Natural killer cell treated with Interleukin-12 subunit alpha and Interleukin-12 subunit beta and Interleukin-15 and Interleukin-18, amount 100 ng/mL, for 72 hours (primary cell): ENCODE results near the gene PACSIN1. TPM values are rescaled to one million over a fixed set of nuclear protein-coding genes. Genes with fewer than 3 reads are reported as not detected.

Source experiments
- ATAC-seq, 2 donors: fragments of 150-1000 bp; cut with Tn5 transposase in 1 of 2; sonication (Bioruptor Pico), chemical (Tn5 transposase) in 1 of 2; 2 replicates each; pipeline ENCODE4 v1.10.0; 2021
- DNase-seq: peaks from one replicate; pipeline ENCODE4 v3.0.0; 2022; ENCODE audit warnings: low spot score
- H3K27ac Mint-ChIP-seq, 2 donors: 1 replicate in 1 of 2; 2 replicates in 1 of 2; pipeline ENCODE4 v1.8.0; 2022; ENCODE audit warnings: mixed read lengths in 2 of 2, mild to moderate bottlenecking in 1 of 2, moderate library complexity in 1 of 2
- H3K27me3 Mint-ChIP-seq, 2 donors: 1 replicate in 1 of 2; 2 replicates in 1 of 2; pipeline ENCODE4 v1.8.0; 2022; ENCODE audit warnings: mixed read lengths in 2 of 2
- H3K36me3 Mint-ChIP-seq: one replicate; pipeline ENCODE4 v1.8.0; 2022; ENCODE audit warnings: mixed read lengths
- H3K4me1 Mint-ChIP-seq, 2 donors: 1 replicate in 1 of 2; 2 replicates in 1 of 2; pipeline ENCODE4 v1.8.0; 2022; ENCODE audit warnings: low read depth in 2 of 2, mixed read lengths in 2 of 2, mild to moderate bottlenecking in 1 of 2
- H3K4me3 Mint-ChIP-seq: one replicate; pipeline ENCODE4 v1.8.0; 2022; ENCODE audit warnings: mixed read lengths
- H3K9me3 Mint-ChIP-seq: 2 replicates; pipeline ENCODE4 v1.8.0; 2022; ENCODE audit warnings: mixed read lengths
- total RNA-seq, 2 donors: library from RNA; stranded (reverse); gene quantifications; one replicate each; pipeline ENCODE4 v1.2.3, GENCODE V29; 2022

The PACSIN1 gene
- total RNA-seq, 2 donors from 2014 or later, result 0.19 TPM; not detected in 1

DNA sequence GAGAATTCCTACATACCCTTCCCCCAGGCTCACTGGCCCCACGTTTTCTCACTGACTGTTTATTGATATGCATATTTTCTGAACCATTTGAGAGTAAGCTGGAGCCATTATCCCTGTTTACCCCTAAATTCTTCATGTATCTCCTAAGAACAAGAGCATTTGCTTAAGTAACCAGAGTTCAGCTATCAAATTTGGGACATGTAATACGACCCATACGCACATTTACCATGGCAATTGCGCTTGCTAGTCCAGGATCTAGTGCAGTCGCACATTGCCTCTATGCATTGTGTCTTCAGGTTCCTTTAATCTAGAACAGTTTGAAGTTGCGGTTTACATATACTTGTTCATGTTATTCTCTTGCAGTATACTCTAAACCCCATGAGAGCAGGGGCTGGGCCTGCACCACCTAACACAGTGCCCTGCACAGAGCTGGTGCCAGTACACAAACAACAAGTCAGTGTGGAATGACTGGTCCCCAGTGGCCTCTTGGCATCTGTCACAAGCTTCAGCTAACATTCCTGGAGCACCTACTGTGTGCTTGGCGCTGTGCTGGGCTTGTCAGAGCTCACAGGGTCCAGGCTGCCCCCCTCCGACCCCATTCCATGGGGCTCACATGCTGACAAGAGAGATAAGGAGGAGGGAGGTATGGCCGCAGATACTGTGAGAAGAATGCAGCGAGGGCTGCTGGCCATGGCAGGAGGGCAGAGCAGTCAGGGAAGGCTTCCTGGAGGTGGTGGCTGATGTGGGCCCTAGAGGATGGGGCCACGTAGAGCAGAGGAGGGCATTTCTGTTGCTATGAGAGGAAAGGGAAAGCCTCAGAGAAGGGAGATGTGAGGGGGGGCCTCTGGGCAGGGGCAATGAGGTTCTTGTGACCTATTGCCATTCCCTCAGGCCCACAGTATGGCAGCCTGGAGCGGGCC is 62.1 kb downstream of the PACSIN1 start:
- Mint-ChIP-seq H3K27ac (no peak overlapping the region), H3K36me3 (no peaks in the 10 kb centered on the region), H3K9me3 (no peaks in the 10 kb centered on the region), H3K27me3 (no peaks in the 10 kb centered on the region), H3K4me3 (peak overlapping the region; percentile 39), H3K4me1 (peaks cover 4 to 8% of the 10 kb centered on the region in 2 donors)
- ATAC-seq, result no peak
- DNase-seq, result no peak

GRCh38 chr6:34528996-34529664 is 63.3 kb downstream of the PACSIN1 start:
- Mint-ChIP-seq H3K27ac (no peak overlapping the region), H3K4me1 (peaks cover 0 to 3% of the 10 kb centered on the region in 2 donors), H3K27me3 (no peaks in the 10 kb centered on the region), H3K9me3 (no peaks in the 10 kb centered on the region), H3K36me3 (no peaks in the 10 kb centered on the region), H3K4me3 (no peak overlapping the region)
- ATAC-seq (no peak), DNase-seq (no peak)

DNA sequence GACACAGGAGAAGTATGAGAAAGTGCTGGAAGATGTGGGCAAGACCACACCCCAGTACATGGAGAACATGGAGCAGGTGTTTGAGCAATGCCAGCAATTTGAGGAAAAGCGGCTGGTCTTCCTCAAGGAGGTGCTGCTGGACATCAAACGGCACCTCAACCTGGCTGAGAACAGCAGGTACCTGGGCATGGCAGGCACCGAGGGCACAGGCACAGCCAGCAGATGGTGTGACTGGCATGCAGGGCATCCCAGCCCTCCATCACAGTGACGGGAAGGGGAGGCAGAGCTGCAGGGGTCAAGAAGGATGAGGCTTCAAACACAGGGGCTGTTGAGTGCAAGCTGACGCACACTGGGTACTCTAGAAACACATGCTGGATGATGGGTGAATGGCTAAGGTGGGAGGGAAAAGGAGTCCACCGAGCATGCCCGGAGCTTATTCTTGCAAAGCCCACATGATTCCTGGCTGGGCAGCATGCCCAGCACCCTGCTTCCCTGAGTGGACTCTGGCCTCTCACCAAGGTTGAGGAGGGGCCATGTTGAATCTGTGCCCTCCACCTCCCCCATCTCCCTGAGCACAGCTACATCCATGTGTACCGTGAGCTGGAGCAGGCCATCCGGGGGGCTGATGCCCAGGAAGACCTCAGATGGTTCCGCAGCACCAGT is 63.9 kb downstream of the PACSIN1 start:
- no peak overlapping the region for H3K4me3 Mint-ChIP-seq
- H3K9me3 Mint-ChIP-seq, result no peaks in the 10 kb centered on the region
- DNase-seq (no peak), ATAC-seq (no peak)
- no peaks in the 10 kb centered on the region for H3K27me3 Mint-ChIP-seq
- no peak overlapping the region for H3K27ac Mint-ChIP-seq
- H3K4me1 Mint-ChIP-seq, result peaks cover 0 to 3% of the 10 kb centered on the region in 2 donors
- H3K36me3 Mint-ChIP-seq, result no peaks in the 10 kb centered on the region

- Mint-ChIP-seq H3K27ac (no peak overlapping the region), H3K9me3 (no peaks in the 10 kb centered on the region), H3K4me3 (no peak overlapping the region), H3K27me3 (no peaks in the 10 kb centered on the region), H3K4me1 (peaks cover 0 to 3% of the 10 kb centered on the region in 2 donors), H3K36me3 (no peaks in the 10 kb centered on the region)
- no peak for ATAC-seq
- DNase-seq, result no peak
These were observed 65.0 kb downstream of the PACSIN1 start for GRCh38 chr6:34530753-34531365.

- no peaks in the 10 kb centered on the region for H3K9me3 Mint-ChIP-seq
- ATAC-seq (peak in 1 of 2 donors; percentile 63), DNase-seq (no peak)
- no peak overlapping the region for H3K27ac Mint-ChIP-seq
- no peaks in the 10 kb centered on the region for H3K36me3 Mint-ChIP-seq
- H3K27me3 Mint-ChIP-seq, result no peaks in the 10 kb centered on the region
- H3K4me1 Mint-ChIP-seq, result peaks cover 0 to 3% of the 10 kb centered on the region in 2 donors
- no peak overlapping the region for H3K4me3 Mint-ChIP-seq
These were observed 65.8 kb downstream of the PACSIN1 start for GRCh38 chr6:34531580-34532201.

GRCh38 chr6:34532230-34532629 is 66.4 kb downstream of the PACSIN1 start:
- DNase-seq (no peak), ATAC-seq (no peak)
- H3K27ac Mint-ChIP-seq, result no peak overlapping the region
- no peak overlapping the region for H3K4me3 Mint-ChIP-seq
- H3K27me3 Mint-ChIP-seq, result no peaks in the 10 kb centered on the region
- H3K4me1 Mint-ChIP-seq, result peaks cover 0 to 3% of the 10 kb centered on the region in 2 donors
- no peaks in the 10 kb centered on the region for H3K9me3 Mint-ChIP-seq
- no peaks in the 10 kb centered on the region for H3K36me3 Mint-ChIP-seq

- Mint-ChIP-seq H3K27ac (no peak overlapping the region), H3K4me1 (no peaks in the 10 kb centered on the region), H3K27me3 (no peaks in the 10 kb centered on the region), H3K4me3 (no peak overlapping the region), H3K36me3 (no peaks in the 10 kb centered on the region), H3K9me3 (no peaks in the 10 kb centered on the region)
- ATAC-seq (no peak), DNase-seq (no peak)
These were observed 68.3 kb downstream of the PACSIN1 start for GRCh38 chr6:34534146-34534545.

- H3K36me3 Mint-ChIP-seq, result no peaks in the 10 kb centered on the region
- H3K4me1 Mint-ChIP-seq, result no peaks in the 10 kb centered on the region
- DNase-seq, result no peak
These were observed 68.8 kb downstream of the PACSIN1 start for GRCh38 chr6:34534656-34535055.

GRCh38 chr6:34535199-34535598 is 69.3 kb downstream of the PACSIN1 start:
- H3K36me3 Mint-ChIP-seq, result no peaks in the 10 kb centered on the region
- no peak for ATAC-seq

More at GRCh38 chr6:34534656-34535055, 68.8 kb downstream of the PACSIN1 start:
- no peak for ATAC-seq
- no peak overlapping the region for H3K4me3 Mint-ChIP-seq
- H3K9me3 Mint-ChIP-seq, result no peaks in the 10 kb centered on the region
- no peak overlapping the region for H3K27ac Mint-ChIP-seq
- no peaks in the 10 kb centered on the region for H3K27me3 Mint-ChIP-seq

GRCh38 chr6:34535646-34536045 is 69.8 kb downstream of the PACSIN1 start:
- H3K27me3 Mint-ChIP-seq, result no peaks in the 10 kb centered on the region
- no peak overlapping the region for H3K27ac Mint-ChIP-seq
- no peaks in the 10 kb centered on the region for H3K4me1 Mint-ChIP-seq
- H3K36me3 Mint-ChIP-seq, result no peaks in the 10 kb centered on the region
- no peak overlapping the region for H3K4me3 Mint-ChIP-seq
- DNase-seq, result no peak
- no peaks in the 10 kb centered on the region for H3K9me3 Mint-ChIP-seq
- ATAC-seq, result no peak

More at GRCh38 chr6:34535199-34535598, 69.3 kb downstream of the PACSIN1 start:
- H3K27me3 Mint-ChIP-seq, result no peaks in the 10 kb centered on the region
- no peak overlapping the region for H3K4me3 Mint-ChIP-seq
- H3K4me1 Mint-ChIP-seq, result no peaks in the 10 kb centered on the region
- H3K27ac Mint-ChIP-seq, result no peak overlapping the region
- no peak for DNase-seq
- no peaks in the 10 kb centered on the region for H3K9me3 Mint-ChIP-seq

DNA sequence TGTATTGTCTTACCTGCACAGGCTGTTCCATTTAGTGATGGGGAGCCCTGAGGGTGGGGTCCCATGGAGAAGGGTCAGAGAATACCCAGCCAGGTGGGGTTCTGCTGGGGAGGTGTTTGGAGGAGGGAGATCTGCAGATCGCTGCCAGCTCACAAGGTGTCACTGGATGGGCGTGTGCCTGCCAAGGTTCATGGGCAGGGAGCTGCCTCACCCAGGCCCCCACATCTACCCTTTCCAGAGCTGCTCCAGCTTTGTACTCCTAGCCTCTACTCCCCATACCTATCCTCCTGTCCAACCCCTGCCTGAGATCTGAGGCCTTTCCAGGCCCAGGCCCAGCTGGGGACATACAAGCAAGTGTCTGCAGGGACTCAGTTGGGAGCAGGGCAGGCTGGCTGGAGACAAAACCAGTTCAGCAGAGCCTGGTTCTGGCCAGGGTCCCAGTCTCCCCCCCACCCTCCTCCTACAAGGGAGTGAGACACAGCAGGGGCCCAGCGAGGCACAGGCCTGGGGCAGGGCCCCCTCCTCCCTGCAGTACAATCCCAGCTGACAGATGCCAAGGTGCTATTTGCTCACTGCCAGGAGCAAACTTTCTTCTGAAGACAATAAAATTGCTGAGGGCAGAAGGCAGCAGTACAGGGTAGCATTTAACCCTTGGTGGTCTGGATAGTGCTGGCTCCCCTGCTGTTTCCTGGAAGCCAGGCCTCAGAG is 70.5 kb downstream of the PACSIN1 start:
- no peak overlapping the region for H3K4me3 Mint-ChIP-seq
- no peaks in the 10 kb centered on the region for H3K9me3 Mint-ChIP-seq
- DNase-seq (no peak), ATAC-seq (no peak)
- H3K36me3 Mint-ChIP-seq, result no peaks in the 10 kb centered on the region
- no peaks in the 10 kb centered on the region for H3K4me1 Mint-ChIP-seq
- no peak overlapping the region for H3K27ac Mint-ChIP-seq
- no peaks in the 10 kb centered on the region for H3K27me3 Mint-ChIP-seq

DNA sequence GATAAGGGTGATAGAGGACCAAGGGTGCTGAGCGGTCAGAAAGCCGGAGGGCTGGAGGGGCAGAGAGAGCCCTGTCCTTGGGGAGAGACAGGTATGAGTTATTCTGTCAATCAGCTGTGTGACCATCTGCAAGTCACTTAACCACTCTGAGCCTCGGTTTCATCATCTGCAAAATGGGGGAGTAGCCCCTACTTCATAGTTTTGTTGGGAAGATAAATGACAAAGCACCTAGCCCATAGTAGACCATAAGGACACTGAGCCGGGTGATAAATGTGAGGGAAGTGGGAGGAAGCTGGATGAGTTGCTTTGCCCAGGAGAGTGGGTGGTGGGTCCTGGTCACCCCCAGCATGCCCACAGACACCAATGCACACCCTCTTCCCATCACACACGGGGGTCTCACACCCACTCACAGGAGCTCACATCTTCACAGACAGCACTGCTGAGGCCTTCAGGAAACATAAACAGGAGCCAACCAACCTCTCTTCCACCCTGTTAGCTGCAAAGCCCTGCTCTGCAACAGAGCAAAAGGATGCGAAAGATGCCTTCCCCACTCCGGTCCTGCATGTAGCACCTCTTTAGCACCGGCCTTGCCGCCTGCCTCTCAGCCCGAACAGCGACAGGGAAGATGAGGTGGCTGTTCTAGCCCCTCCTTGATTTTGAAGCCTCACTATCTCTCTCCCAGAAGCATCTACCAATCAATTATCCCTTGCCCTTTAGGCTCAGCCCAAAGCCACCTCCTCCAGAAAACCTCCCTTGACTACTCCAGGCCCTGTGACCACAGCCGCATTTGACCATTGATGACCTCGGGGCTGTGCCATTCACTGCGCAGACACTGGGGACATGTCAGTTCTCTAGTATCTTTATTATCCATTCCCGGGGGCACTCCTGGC is 71.3 kb downstream of the PACSIN1 start:
- Mint-ChIP-seq H3K27ac (no peak overlapping the region), H3K36me3 (no peaks in the 10 kb centered on the region), H3K4me1 (no peaks in the 10 kb centered on the region), H3K27me3 (no peaks in the 10 kb centered on the region), H3K9me3 (no peaks in the 10 kb centered on the region), H3K4me3 (no peak overlapping the region)
- ATAC-seq, result no peak
- DNase-seq, result no peak
